Measurements from ENCODE around the gene ADAM8.
A peak's percentile ranks its signal among the peaks of the same experiment; 100 is the strongest.

Gene ADAM8

DNA sequence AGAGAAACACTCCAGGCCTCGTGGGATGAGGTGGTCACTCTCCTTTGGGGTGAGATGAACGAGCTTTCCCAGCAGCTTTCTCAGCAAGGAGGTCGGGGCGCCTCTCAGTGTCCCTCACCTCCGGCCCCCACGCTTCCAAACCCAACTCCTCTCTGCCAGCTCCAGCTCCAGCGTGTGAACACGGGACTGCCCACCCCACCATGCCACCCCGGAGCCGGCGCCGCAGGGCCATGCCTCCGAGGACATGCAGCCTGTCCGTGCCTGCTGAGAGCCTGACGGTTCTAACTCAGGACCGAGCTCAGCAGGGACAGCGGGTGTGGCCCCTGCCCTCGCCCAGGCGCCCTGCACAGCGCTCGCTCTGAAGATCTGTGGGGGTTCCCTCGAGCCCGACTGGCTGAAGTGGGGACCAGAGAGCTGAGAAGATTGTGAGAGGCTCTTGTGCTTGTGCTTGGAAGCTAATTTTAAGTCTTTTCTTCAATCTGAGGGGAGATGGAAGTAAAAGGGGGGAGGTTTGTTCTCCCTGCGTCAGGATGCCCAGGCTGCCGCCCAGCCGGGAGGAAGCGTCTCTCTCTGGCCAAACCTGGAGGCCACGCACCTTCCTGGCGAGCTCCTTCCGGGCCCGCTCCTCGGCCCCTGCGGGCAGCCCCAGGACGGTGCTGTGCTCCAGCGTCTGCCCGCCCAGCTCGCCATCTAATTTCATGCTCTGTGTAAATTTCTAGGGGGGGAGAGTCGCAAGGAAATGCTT, 5.1 kb upstream of the ADAM8 start:
- no peak for DNase-seq (ENCODE audit: low spot score)

DNA sequence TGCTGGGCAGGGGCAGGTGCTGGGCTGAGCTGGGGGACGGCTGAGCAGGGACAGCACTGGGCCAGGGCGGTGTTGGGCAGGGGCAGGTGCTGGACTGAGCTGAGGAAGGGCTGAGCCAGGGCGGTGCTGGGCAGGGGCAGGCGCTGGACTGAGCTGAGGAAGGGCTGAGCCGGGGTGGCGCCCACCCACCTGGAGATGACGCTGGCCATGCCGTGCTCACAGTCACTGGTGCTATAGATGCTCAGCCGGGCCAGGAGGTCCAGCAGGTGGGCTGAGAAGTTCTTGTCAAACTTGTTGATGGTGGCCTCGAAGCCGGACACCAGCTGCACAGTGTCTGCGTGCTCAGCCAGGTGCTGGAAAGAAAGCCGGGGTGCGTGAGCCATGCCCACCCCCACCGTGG, 4.4 kb upstream of the ADAM8 start:
- no peak for DNase-seq (ENCODE audit: low spot score)

GRCh38 chr10:133280391-133281059, 3.9 kb upstream of the ADAM8 start:
- DNase-seq (ENCODE audit: low spot score) = no peak

DNA sequence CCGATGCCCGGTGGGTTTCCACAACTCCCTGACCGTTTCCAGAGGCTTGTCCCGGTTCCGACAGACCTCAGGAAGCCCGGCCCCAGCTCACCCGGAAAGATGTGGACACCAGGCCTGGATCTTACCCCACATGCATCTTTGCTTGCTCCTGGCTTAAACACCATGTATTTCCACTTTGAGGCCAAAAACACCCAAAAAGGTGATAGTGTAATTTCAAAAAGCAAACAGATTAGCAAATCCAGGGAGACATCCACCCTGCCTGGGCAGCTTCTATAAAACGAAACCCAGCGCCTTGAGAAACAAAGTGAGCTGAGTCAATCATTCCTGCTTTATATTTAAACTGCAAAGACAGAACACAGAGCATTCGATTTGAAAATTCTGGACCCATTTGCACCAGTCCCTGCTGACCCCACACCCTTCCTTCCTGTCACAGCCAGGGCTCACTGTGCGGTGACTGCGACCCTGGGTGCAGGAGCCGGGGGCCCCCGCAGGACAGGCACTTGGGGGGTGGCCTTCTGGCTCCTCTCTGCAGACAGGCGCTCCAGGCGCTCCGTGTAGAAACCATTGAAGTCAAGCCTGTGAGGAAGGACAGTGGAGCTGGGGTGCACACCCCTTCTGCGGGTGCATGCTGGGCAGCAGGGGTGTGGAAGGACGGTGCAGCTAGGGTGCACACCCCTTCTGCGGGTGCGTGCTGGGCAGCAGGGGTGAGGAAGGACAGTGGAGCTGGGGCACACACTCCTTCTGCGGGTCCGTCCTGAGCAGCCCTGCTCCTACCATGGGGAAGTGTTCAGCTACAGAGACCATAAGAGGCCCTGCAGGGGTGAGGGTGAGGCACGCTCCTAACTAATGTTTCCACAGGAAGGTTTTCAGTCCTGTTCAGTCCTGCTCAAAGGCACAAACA, 2.9 kb upstream of the ADAM8 start:
- no peak for DNase-seq (ENCODE audit: low spot score)

DNA sequence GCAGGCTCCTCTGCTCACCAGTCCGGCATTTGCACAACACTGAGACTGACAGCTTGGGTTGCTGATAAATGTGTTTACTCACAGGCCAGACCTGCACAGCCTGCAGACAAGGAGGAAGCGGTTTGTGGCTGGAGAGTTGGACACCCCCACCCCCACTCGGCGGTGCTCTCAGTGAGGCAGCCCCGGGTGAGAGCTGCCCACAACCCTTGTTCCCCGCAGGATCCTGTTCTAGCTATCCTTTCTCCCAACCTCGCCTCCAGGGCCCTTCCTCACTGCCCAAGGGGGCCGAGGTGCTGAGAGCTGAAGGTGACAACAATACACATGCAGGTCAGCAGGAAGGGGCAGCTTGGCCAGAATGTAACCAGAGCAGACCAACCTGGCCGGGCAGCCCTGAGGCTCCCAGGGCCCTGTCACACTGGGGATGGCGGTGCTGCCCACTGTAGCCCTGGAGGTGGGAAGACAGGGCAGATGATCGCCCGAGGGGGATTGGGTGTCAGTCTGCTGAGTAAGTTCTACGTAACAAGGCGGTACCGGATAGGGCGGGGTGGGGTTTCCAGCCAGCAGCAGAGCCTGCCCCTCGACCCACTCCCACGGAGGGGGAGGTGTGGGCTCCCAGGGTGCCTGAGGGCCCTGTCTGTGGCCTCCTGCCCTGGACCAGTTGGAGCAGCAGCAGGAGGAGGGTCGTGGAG, 2.1 kb upstream of the ADAM8 start:
- DNase-seq (ENCODE audit: low spot score) = peak; percentile 75

DNA sequence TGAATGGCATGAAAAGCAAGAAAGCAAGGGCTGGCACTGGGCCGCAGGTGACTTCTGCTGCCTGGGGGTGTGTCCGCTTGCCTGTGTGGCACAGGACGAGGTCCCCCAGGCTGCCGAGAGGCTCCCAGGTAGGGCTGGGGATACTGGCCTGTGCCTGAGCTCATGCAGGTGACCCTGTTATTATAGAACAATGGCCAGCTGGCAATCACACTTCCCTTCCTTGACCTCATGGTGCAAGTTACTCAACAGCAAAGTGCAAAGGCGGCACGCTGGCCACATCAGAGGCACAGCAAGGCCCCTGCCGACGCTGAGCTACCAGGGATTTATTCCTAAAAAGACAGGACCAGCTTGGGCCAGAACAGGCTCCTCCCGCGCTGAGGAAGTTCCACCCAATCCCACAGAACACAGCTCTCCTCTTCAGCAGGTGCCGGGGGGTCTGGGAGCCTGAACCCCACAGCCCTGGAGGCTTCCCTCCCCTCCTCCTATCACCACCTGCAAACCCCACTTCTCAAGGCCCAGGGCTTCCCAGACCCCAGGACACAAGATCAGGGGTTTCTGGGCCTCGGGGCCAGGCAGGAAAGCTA, 1.4 kb upstream of the ADAM8 start:
- DNase-seq (ENCODE audit: low spot score) = no peak

- DNase-seq (ENCODE audit: low spot score) = no peak
Observed at GRCh38 chr10:133277277-133277992, 767 bp upstream of the ADAM8 start.

GRCh38 chr10:133276100-133276434, 601 bp downstream of the ADAM8 start:
- no peak for DNase-seq (ENCODE audit: low spot score)

DNA sequence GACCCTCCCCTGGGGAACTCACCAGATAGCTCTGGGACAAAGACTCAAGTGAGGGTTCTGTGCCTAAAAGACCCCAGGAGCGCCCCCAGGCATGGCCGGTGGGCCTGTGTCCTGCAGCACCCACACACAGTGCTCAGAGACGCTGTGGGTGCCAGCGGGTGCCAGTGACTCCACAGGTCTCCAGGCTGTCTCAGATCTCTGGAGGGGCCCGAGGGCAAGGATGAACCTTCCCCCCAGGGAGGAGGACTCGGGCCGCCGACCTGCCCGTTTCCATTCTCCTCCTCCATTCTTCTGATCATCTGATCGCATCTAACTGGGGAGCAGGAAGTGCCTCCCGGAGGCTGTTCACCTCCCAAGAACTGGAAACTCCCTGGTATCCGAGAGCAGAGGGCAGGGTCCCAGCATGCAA, 980 bp downstream of the ADAM8 start:
- DNase-seq (ENCODE audit: low spot score) = peak; percentile 56

GRCh38 chr10:133274751-133275683, 1.7 kb downstream of the ADAM8 start:
- DNase-seq (ENCODE audit: low spot score) = peak; percentile 85

DNA sequence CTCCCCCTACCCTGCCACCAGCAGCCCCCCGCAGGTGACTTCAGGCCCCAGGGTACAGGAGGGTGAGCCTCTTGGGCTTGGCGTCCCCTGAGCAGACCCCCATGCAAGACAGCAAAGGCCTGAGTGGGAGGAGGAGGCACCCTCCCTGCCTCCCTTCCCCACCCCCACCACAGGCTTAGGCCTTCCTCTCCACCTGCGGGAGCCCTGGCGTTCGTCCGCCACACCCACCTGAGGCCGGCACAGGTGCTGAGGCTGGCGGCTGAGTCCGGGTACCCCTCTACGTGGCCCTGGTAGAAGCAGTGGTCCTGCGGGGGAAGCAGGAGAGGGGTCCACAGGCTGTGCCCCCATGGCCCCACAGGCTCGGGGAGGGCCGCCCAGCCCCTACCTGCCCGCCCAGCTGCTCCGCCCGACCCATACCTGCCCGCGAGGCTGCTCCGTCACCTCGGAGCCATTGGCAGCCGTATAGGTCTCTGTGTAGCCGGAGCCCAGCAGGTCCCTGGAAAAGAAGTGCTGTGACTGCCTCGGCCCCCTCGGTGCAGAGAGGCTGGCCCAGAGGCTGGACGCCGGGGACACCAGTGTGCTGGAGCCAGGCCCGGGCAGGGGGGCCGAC, 3.0 kb downstream of the ADAM8 start:
- no peak for DNase-seq (ENCODE audit: low spot score)

DNA sequence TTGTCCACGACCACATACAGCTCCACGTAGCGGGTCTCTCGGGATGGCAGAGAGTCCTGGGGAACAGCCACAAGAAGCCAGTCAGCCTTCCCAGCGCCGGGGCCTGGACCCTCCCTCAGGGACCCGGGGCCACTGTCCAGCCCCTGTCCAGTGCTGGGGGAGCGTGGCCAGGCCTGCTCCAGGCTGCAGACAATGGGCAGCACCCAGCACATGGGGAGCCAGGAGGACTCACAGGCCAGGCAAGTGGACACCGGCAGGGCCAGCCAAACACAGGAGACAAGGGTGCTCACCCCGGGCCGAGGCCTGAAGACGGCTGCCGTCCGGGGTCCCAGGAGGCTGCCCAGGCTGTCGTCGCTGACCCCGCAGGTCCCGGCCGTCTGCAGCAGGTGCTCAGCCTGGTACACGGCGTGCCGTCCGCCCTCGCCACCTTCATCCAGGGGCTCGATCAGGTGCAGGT, 3.7 kb downstream of the ADAM8 start:
- no peak for DNase-seq (ENCODE audit: low spot score)

- no peak for DNase-seq (ENCODE audit: low spot score)
Observed at GRCh38 chr10:133272301-133272963, 4.2 kb downstream of the ADAM8 start.

DNA sequence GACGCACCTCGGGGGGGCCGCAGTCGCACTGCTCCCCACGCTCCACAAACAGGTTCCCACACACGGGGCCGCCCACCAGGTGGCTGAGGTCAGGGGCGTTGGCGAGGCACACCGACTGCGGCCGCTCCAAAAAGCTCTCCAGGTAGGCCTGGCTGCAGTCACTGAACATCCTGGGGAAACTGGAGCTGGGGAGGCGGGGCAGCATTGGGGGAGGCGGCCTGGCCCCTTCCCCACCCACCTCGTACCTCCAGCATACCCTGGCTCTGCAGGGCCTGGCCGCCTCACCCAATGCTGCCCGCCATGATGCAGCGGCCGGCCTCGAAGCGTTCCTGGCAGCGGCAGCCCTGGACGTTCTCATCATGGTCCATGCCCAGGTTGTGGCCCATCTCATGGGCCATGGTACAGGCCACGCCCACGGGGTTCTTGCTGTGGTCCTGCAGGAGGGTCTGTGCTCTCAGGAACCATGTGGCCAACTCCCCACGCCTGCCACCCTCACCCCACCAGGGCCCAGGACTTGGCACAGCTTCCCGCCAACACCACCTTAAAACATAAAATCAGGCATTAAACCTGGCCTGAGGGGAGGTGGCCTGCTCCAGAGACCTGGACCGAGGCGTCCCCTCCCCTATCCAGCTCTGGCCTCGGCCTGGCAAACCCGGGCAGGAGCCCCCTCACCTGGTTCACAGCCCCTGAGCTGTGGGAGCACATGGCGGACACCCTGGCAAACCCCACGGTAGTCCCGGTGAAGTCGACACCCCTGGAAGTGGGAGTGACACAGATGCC, 5.0 kb downstream of the ADAM8 start:
- no peak for DNase-seq (ENCODE audit: low spot score)

GRCh38 chr10:133270773-133271297, 5.8 kb downstream of the ADAM8 start:
- no peak for DNase-seq (ENCODE audit: low spot score)

GRCh38 chr10:133270204-133270603, 6.5 kb downstream of the ADAM8 start:
- DNase-seq (ENCODE audit: low spot score) = no peak

GRCh38 chr10:133269367-133269766, 7.3 kb downstream of the ADAM8 start:
- no peak for DNase-seq (ENCODE audit: low spot score)

GRCh38 chr10:133268532-133268931, 8.1 kb downstream of the ADAM8 start:
- DNase-seq (ENCODE audit: low spot score) = no peak
